Activated T-cell treated with anti-CD3 and anti-CD28 coated beads, Interleukin-2, amount 50 U/mL, for 72 hours (primary cell): ENCODE measurements around the gene SYT12. TPM values are rescaled to one million over a fixed set of nuclear protein-coding genes. Genes with fewer than 3 reads are reported as not detected.

Source experiments
- ATAC-seq, 2 donors: fragments of 150-1000 bp; cut with Tn5 transposase; replicated peaks in 1 of 2; 2 replicates each; pipeline ENCODE4 v1.10.0; 2021; ENCODE audit warnings: moderate library complexity in 2 of 2, mild to moderate bottlenecking in 1 of 2
- DNase-seq, 2 donors: peaks; one replicate each; pipeline ENCODE4 v3.0.0; 2021 to 2022; ENCODE audit warnings: mixed read lengths in 1 of 2
- H3K27ac Mint-ChIP-seq: one replicate; pipeline ENCODE4 v1.8.0; 2022; ENCODE audit warnings: mild to moderate bottlenecking, moderate library complexity, mixed read lengths
- H3K27me3 Mint-ChIP-seq: one replicate; pipeline ENCODE4 v1.8.0; 2022; ENCODE audit warnings: low read depth, mixed read lengths
- H3K36me3 Mint-ChIP-seq, 2 donors: one replicate each; pipeline ENCODE4 v1.8.0; 2022; ENCODE audit warnings: mixed read lengths in 2 of 2, mild to moderate bottlenecking in 1 of 2; ENCODE audit not compliant: insufficient read depth in 2 of 2
- H3K4me1 Mint-ChIP-seq: one replicate; pipeline ENCODE4 v1.8.0; 2022; ENCODE audit warnings: low read depth, mixed read lengths
- H3K4me3 Mint-ChIP-seq, 2 donors: one replicate each; pipeline ENCODE4 v1.8.0; 2022; ENCODE audit warnings: mild to moderate bottlenecking in 2 of 2, mixed read lengths in 2 of 2, moderate library complexity in 2 of 2
- H3K9me3 Mint-ChIP-seq, 2 donors: one replicate each; pipeline ENCODE4 v1.8.0; 2022; ENCODE audit warnings: mixed read lengths in 2 of 2
- total RNA-seq, 2 donors: library from RNA; stranded (reverse); gene quantifications; one replicate each; pipeline ENCODE4 v1.2.3, GENCODE V29; 2022

SYT12 gene
- total RNA-seq, 2 donors from 2014 or later: not detected

DNA sequence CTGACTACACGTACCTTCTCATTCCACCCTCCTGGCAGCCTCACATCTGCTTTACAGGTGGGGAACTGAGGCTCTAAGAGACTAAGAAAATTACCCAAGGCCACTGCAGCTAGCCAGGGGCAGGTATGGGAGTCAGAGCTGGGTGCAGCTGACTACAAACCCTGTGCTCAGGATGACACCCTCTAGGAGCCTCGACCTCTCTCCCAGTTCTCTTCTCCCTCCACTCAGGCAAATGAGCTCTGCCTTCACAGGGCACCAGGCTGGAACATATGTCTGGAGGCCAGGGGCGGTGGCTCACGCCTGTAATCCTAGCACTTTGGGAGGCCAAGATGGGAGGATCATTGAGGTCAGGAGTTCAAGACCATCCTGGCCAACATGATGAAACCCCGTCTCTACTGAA lies 4.0 kb downstream of the SYT12 start:
- Mint-ChIP-seq H3K9me3 (no peaks in the 10 kb centered on the region), H3K4me3 (no peak overlapping the region), H3K27me3 (peaks cover 55% of the 10 kb centered on the region), H3K4me1 (peaks cover 31% of the 10 kb centered on the region), H3K27ac (no peak overlapping the region), H3K36me3 (peaks cover 1 to 2% of the 10 kb centered on the region in 2 donors)
- ATAC-seq (no peak), DNase-seq (no peak)

DNA sequence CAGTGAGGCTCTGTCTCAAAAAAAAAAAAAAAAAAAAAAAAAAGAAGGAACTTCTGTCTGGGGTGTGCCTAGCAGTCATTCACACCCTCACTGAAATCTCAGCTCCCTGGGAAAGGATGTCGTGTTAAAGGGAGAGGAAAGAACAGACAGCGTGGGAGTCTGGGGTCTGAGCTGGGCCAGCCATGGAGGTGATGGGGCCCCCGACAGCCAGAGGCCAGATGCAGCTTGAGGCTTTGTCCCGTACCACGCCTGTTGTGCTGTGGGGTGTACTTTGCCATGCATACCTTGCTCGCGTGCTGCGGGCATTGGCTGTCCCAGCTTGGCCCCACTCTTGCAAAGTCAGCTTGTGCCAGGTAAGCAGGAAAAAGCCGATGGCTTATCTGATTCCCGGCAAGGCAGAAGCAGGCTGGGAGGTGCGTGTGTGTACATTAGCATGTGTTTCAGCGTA lies 4.6 kb downstream of the SYT12 start:
- peaks cover 1 to 2% of the 10 kb centered on the region in 2 donors for H3K36me3 Mint-ChIP-seq
- ATAC-seq (no peak), DNase-seq (no peak)
- H3K4me1 Mint-ChIP-seq: peaks cover 26% of the 10 kb centered on the region
- no peak overlapping the region for H3K27ac Mint-ChIP-seq
- H3K27me3 Mint-ChIP-seq: peaks cover 55% of the 10 kb centered on the region
- no peak overlapping the region for H3K4me3 Mint-ChIP-seq
- no peaks in the 10 kb centered on the region for H3K9me3 Mint-ChIP-seq

DNA sequence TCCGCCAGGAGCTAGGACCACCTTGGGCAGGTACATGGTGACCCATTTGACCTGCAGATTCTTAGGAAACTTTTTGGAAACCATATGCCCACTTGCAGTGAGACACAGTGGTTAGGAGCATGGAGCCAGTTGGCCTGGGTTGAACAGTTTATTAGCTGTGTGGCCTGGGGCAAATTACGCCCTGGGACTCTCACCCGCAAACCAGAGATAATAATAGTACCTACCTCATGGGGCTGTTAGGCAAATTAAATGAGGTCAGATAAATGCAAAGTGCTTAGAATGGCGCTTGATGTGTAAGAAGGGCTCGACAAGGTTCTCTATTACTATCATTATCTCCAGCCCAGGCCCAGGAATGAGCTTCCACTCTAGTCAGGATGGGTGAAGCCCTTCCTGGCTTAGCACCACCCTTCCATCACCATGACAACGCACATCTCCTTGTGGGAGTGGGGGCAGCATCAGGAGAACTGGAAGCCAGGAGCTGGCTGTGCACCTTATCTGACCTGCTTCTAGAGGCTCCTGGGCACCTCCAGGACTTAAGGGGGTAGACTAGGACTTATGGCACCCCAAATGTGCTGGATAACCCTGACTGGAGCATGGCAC lies 5.1 kb downstream of the SYT12 start:
- no peak for ATAC-seq
- H3K27ac Mint-ChIP-seq: no peak overlapping the region
- peaks cover 23% of the 10 kb centered on the region for H3K4me1 Mint-ChIP-seq
- H3K27me3 Mint-ChIP-seq: peaks cover 58% of the 10 kb centered on the region
- H3K36me3 Mint-ChIP-seq: peaks cover 1 to 2% of the 10 kb centered on the region in 2 donors
- DNase-seq: no peak
- no peak overlapping the region for H3K4me3 Mint-ChIP-seq
- no peaks in the 10 kb centered on the region for H3K9me3 Mint-ChIP-seq

DNA sequence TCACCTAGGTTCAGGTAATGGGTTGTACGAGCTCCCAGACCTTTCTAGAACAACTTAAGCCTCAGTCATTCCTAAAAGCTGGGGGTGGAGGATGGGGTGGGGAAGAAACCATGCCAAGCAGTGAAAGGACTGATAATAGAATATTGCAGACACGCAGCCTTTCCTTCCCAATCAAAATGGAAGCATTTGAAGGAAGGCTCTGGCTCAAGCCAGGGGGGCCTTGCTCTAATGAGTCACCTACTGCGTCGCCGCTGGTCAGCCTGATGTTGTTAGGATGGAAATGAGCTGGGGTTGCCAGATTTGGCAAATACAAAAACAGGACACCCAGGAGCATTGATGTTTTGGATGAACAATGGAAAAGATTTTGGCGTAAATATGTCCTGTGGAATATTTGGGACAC lies 6.2 kb downstream of the SYT12 start:
- H3K4me1 Mint-ChIP-seq: peaks cover 15% of the 10 kb centered on the region
- peaks cover 62% of the 10 kb centered on the region for H3K27me3 Mint-ChIP-seq
- ATAC-seq (no peak), DNase-seq (no peak)
- H3K9me3 Mint-ChIP-seq: no peaks in the 10 kb centered on the region
- H3K27ac Mint-ChIP-seq: no peak overlapping the region
- H3K4me3 Mint-ChIP-seq: no peak overlapping the region
- no peaks in the 10 kb centered on the region for H3K36me3 Mint-ChIP-seq

DNA sequence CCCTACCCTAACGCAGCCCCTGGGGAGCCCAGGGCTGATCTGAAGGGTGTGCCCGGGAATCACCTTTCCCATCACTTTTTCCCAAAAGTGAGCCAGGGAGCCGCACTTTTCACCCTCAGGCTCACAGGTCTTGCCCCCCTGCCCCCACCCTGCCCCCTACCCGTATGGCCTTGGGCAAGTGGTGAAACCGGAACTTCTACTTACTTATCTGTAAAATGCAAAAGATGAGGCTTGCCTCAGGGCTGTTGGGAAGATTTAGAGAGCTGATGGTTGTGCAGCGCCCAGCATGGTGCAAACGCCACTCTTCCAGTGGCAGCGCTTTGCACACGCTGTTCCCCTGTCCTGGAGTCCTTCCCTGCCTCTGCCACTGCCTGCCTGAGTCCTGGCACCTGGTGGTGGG lies 8.0 kb downstream of the SYT12 start:
- no peak overlapping the region for H3K4me3 Mint-ChIP-seq
- H3K27me3 Mint-ChIP-seq: peaks cover 48% of the 10 kb centered on the region
- H3K9me3 Mint-ChIP-seq: no peaks in the 10 kb centered on the region
- DNase-seq: no peak
- no peaks in the 10 kb centered on the region for H3K4me1 Mint-ChIP-seq
- no peak for ATAC-seq
- H3K27ac Mint-ChIP-seq: no peak overlapping the region
- no peaks in the 10 kb centered on the region for H3K36me3 Mint-ChIP-seq

DNA sequence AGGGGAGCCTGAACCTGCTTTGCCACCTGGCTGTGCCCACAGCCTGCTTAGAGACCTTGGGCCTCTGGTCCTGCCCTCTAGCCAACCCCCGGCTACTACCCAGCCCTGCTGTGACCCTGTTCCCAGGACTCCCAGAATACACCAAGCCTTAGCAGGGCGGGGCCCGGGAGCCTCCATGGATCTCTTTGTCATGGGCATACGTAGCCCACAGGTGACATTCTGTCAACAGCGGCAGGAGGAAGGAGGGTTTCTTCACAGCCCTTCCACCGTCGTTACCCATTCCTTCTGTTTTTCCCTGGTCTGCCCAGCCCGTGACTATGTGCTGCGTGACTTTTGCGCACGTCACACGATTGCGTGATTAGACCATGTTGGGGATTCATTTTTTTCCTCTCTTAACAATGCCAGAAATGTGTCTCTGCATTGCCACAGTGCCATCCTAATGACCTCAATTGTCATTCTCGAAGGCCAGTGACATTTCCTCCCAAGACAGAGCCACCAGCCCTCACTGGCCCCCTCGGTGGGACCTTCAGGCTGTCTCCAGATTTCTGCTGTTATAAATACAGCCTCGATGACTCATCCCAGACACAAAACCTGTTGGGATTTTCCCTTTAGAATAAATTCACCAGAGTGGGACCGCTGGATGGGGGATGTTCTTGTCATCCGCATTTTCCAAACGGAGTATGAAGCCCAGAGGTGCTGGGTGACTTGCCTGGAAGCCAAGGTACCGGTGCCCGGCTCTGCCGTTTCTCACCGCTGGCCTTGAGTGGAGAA lies 9.0 kb downstream of the SYT12 start:
- DNase-seq (no peak), ATAC-seq (no peak)
- Mint-ChIP-seq H3K36me3 (no peaks in the 10 kb centered on the region), H3K9me3 (no peaks in the 10 kb centered on the region), H3K27ac (no peak overlapping the region), H3K27me3 (peaks cover 40% of the 10 kb centered on the region), H3K4me3 (no peak overlapping the region), H3K4me1 (no peaks in the 10 kb centered on the region)

DNA sequence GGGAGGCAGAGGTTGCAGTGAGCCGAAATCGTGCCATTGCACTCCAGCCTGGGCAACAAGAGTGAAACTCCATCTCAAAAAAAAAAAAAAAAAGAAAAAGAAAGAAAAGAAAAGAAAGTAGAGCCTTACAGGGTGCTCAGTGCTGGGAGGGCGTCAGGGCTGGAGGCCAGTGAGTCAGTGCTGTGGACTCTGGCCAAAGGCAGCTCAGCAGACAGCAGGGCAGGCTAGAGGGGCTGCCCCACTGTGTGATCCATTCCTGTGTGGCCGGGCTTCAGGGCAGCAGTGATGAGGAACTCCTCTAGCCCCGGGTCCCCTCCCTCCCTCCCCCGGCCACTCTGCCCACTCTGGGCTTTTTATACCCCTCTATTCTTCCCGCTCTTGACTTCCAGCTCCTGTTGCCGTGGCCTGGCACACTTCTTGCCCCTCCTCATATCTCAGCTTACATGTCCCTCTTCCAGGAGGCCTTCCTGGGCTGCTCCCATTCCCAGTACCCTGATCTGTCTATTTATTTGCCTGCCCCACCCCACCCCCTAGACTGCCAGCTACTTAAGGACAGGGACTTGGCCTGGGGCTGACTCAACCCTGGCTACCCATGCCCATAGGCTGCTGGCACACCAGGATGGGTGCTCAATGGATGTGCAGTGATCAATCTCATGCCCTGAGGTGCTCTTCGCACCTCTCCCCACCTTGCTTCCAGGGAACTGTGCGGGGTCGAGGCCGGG lies 10.1 kb downstream of the SYT12 start:
- ATAC-seq: no peak
- no peak for DNase-seq
- Mint-ChIP-seq H3K27ac (no peak overlapping the region), H3K9me3 (no peaks in the 10 kb centered on the region), H3K27me3 (peaks cover 40% of the 10 kb centered on the region), H3K4me1 (no peaks in the 10 kb centered on the region), H3K4me3 (no peak overlapping the region), H3K36me3 (no peaks in the 10 kb centered on the region)

DNA sequence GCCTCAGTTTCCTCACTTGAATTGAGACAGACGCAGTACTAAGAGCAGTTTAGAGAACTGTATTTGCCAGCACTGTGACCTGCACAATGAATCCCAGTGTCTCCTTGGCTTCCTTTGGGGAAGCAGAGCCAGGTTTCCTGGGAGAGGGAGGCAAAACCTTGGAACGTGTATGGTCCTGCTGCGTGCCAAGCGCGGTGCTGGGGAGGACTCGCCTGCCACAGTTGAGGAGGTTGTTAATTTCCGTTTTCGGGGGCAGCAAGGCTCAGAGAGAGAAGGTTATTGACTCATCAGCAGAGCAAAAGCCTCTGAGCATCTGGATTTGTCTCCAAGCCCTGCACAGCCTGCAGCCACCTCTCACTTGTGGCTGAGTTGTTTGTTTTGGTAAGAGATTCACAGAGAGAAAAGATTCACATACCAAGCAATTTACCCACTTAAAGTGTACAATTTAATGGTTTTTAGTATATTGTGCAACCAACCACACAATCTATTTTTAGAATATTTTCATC lies 10.8 kb downstream of the SYT12 start:
- Mint-ChIP-seq H3K4me3 (no peak overlapping the region), H3K27me3 (peaks cover 40% of the 10 kb centered on the region), H3K27ac (no peak overlapping the region), H3K4me1 (no peaks in the 10 kb centered on the region), H3K36me3 (no peaks in the 10 kb centered on the region), H3K9me3 (no peaks in the 10 kb centered on the region)
- ATAC-seq: no peak
- DNase-seq: no peak

DNA sequence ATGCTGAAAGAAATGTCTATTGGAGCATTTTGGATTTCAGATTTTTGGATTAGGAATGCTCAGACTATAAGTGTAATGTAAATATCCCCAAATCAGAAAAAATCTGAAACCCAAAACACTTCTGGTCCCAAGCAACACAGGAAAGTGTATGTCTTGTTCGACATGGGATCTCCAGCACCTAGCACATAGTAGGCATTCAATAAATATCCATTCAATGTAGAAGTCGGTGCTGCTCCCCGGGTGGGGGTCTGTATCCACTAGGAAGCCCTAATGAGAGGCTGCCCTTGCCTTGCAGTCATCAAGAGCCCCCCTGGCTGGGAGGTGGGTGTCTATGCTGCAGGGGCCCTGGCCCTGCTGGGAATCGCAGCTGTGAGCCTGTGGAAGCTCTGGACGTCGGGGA lies 11.4 kb downstream of the SYT12 start:
- Mint-ChIP-seq H3K9me3 (no peaks in the 10 kb centered on the region), H3K36me3 (no peaks in the 10 kb centered on the region), H3K27ac (no peak overlapping the region), H3K27me3 (peaks cover 34% of the 10 kb centered on the region), H3K4me3 (no peak overlapping the region), H3K4me1 (no peaks in the 10 kb centered on the region)
- DNase-seq (no peak), ATAC-seq (no peak)

DNA sequence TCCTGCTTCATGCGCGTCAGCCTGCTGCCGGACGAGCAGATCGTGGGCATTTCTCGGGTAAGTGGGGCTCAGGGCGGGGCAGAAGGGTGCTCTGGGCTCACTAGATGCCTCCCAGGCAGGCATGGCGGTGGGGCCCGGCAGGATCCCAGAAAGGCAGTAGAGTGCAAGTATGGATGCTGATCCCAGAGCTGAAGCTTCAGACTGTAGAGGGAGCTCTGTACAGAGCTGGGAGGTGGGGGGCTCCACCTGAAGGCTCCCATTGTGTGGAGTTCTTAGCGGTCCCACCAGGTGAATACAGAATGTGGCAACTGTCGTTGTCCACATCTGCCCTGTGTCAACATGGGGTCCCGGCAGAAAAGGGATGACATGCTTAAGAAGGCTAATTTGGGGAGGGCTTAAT lies 17.2 kb downstream of the SYT12 start:
- no peak for ATAC-seq
- Mint-ChIP-seq H3K36me3 (no peaks in the 10 kb centered on the region), H3K4me1 (no peaks in the 10 kb centered on the region)

DNA sequence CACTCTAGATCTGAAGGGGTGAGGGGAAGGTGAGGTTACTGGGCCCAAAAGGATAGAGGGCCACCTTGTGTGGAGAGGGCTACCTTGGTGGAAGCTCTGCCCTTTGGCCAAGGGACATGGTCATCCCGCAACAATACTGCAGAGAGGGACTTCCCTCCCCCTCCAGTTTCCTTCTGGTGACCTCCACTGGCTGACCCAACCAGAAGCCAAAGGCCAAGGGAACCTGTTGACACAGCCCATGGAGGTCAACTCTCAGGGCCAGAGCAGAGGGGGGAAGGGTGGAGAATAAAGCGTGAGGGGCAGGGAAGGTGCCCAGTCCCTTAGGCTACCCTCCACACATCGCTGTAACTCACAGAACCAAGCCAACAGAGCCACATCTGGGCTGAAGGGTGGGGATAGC lies 18.7 kb downstream of the SYT12 start:
- DNase-seq (no peak), ATAC-seq (no peak)
- Mint-ChIP-seq H3K27ac (no peak overlapping the region), H3K27me3 (peaks cover 4% of the 10 kb centered on the region), H3K4me1 (no peaks in the 10 kb centered on the region), H3K36me3 (no peaks in the 10 kb centered on the region), H3K4me3 (no peak overlapping the region), H3K9me3 (no peaks in the 10 kb centered on the region)

More for the DNA sequence above, 17.2 kb downstream of the SYT12 start:
- Mint-ChIP-seq H3K27ac (no peak overlapping the region), H3K9me3 (no peaks in the 10 kb centered on the region), H3K4me3 (no peak overlapping the region), H3K27me3 (no peaks in the 10 kb centered on the region)
- no peak for DNase-seq

DNA sequence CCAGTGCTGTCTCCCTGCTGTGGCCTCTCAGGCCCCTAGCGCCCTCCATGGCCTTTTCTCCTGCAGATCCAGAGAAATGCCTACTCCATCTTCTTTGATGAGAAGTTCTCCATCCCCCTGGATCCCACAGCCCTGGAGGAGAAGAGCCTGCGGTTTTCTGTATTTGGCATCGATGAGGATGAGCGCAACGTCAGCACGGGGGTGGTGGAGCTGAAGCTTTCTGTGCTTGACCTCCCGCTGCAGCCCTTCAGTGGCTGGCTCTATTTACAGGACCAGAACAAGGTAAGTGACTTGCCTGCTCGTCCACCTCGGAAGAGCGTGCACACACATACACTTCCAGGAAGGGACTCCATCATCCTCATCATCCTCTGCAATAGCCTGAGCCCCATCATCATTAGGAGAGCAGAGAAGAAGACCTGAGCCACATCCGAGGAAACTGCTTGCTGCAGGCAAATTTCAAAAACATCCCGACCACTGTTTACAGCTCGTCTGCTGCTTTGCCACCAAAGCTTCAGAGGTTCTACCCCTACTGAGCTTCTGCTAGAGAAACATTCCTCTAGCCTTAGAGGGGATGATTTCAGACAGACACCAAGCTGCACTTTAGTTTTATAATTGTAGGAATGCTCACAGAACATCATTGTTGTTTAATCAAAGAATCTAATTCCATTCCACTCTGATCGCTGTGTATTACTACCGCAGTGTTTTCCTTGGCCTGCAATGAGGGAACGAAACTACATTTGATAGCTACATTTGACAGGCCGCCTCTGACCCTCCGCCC lies 20.8 kb downstream of the SYT12 start:
- H3K27me3 Mint-ChIP-seq: peaks cover 4% of the 10 kb centered on the region
- no peaks in the 10 kb centered on the region for H3K9me3 Mint-ChIP-seq
- no peaks in the 10 kb centered on the region for H3K36me3 Mint-ChIP-seq
- H3K4me3 Mint-ChIP-seq: no peak overlapping the region
- no peak overlapping the region for H3K27ac Mint-ChIP-seq
- no peak for ATAC-seq
- no peak for DNase-seq
- no peaks in the 10 kb centered on the region for H3K4me1 Mint-ChIP-seq

DNA sequence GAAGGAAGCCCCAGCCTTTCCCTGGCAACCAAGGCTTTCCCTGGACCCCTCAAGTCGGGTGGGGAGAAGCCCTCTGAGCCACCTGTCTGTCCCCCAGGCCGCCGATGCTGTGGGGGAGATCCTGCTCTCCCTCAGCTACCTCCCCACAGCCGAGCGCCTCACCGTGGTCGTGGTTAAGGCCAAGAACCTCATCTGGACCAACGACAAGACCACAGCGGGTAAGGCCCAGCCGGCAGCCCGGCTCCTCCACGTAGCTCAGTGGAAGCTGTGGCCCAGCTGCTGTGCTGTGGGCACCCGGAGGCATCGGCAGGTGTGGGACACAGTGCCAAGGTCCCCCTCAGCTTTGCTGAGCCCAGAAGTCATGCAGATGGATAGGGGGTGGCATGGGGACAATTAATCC lies 21.6 kb downstream of the SYT12 start:
- Mint-ChIP-seq H3K27me3 (peaks cover 4% of the 10 kb centered on the region), H3K4me3 (no peak overlapping the region), H3K4me1 (no peaks in the 10 kb centered on the region), H3K9me3 (no peaks in the 10 kb centered on the region), H3K36me3 (no peaks in the 10 kb centered on the region), H3K27ac (no peak overlapping the region)
- no peak for ATAC-seq
- DNase-seq: no peak
